Measurements from ENCODE around the gene TXNDC2. TPM values are rescaled to one million over a fixed set of nuclear protein-coding genes. Genes with fewer than 3 reads are reported as not detected.

Gene TXNDC2
- total and polyA plus RNA-seq, 2 of the 4 experiments (the other 2 are of a cell fraction): 0.18 TPM; not detected in 1

GRCh38 chr18:9854801-9855676, 30.7 kb upstream of the TXNDC2 start (continued):
- no peak for TF ChIP-seq CEBPB (IDR thresholded peaks at IDR 0.05; ENCODE audit: low read depth, low read length)
- TF ChIP-seq CHD1 (IDR thresholded peaks at IDR 0.05; ENCODE audit: low read depth, low read length): no peak

GRCh38 chr18:9855681-9856080, 30.1 kb upstream of the TXNDC2 start:
- H2AFZ ChIP-seq (replicated peaks; ENCODE audit: low read length, poor library complexity): no peak overlapping the region
- no peak overlapping the region for H2AK5ac ChIP-seq (ENCODE audit: low read depth, low read length)
- peak overlapping the region; percentile 1; the same call in 1 of the 2 replicates for H3K18ac ChIP-seq (ENCODE audit: low read depth, low read length)
- H2BK120ac ChIP-seq (ENCODE audit: low read depth, low read length): no peak overlapping the region
- no peak overlapping the region for H3K27ac ChIP-seq (ENCODE audit: insufficient read depth, low read length)
- H3K36me3 ChIP-seq (ENCODE audit: control insufficient read depth, insufficient read depth, low read length): no peaks in the 10 kb centered on the region
- no peaks in the 10 kb centered on the region for H3K27me3 ChIP-seq (ENCODE audit: control insufficient read depth, insufficient read depth, low read length)
- no peak overlapping the region for H4K8ac ChIP-seq (ENCODE audit: low read depth in 2 of 2, low read length in 2 of 2)
- H3K9ac ChIP-seq (ENCODE audit: low read depth, low read length): no peak overlapping the region
- H3K4me1 ChIP-seq (ENCODE audit: control insufficient read depth, insufficient read depth, low read length): peaks cover 7% of the 10 kb centered on the region
- H3K9me1 ChIP-seq (ENCODE audit: insufficient read depth, low read length): peaks cover 3% of the 10 kb centered on the region; the same call in 1 of the 2 replicates
- 83% methylated on average over 3 of the region's 9 CpGs; no CpG with 5 or more reads in 1 of the 2 experiments for WGBS, 2 experiments (ENCODE audit: extremely low coverage in 2 of 2, insufficient read length in 1 of 2)
- peaks cover 6 to 9% of the 10 kb centered on the region in 2 experiments; a peak in 3 of 4 replicates for H3K79me1 ChIP-seq (ENCODE audit: low read depth in 1 of 2, low read length in 2 of 2)
- in situ Hi-C loops (cut with MboI; ENCODE audit: low sequenced_read_pairs) (no loop called here), dilution Hi-C loops (cut with HindIII; ENCODE audit: low sequenced_read_pairs, unreplicated experiment) (no loop called here), intact Hi-C loops (cut with micrococcal nuclease) (no loop called here)
- no peak overlapping the region for H3K23ac ChIP-seq (ENCODE audit: low read depth, low read length)
- H3K9me3 ChIP-seq (ENCODE audit: control insufficient read depth, insufficient read depth, low read length): 0 out of 2 replicates have a peak, but pooled peaks cover 2% of the 10 kb centered on the region
- no TSS peak for BruUV-seq (replicated peaks)
- no peak overlapping the region for H2BK15ac ChIP-seq (ENCODE audit: low read depth, low read length)
- H2AK9ac ChIP-seq (replicated peaks; ENCODE audit: low read depth, low read length, poor library complexity): no peak overlapping the region
- H3K4ac ChIP-seq (ENCODE audit: low read depth, low read length): no peak overlapping the region
- H4K20me1 ChIP-seq (ENCODE audit: insufficient read depth, low read length): no peaks in the 10 kb centered on the region; the same call in 1 of the 2 replicates
- no peak overlapping the region for H3K4me2 ChIP-seq (ENCODE audit: low read depth, low read length)
- H4K91ac ChIP-seq (ENCODE audit: insufficient read depth, low read depth, low read length): no peak overlapping the region
- H4K5ac ChIP-seq (ENCODE audit: low read depth, low read length): no peak overlapping the region; the same call in 1 of the 2 replicates
- H3K56ac ChIP-seq (ENCODE audit: extremely low read depth, insufficient read depth, low read length): no peak overlapping the region
- ChIA-PET POLR2A (ENCODE audit: unreplicated experiment) (no interaction called here), CTCF (no interaction called here)
- H3K14ac ChIP-seq (replicated peaks; ENCODE audit: low read depth, low read length): no peak overlapping the region
- peak overlapping the region; percentile 5; the same call in 1 of the 2 replicates for H2BK20ac ChIP-seq (ENCODE audit: low read depth, low read length)
- no peak overlapping the region for H2BK5ac ChIP-seq (ENCODE audit: low read depth, low read length, poor library complexity, severe bottlenecking)
- ATAC-seq (ENCODE audit: low read depth) (no peak), DNase-seq (no peak)
- no peak overlapping the region for H3K4me3 ChIP-seq (ENCODE audit: insufficient read depth, low read depth, low read length)
- TF ChIP-seq RAD21 (IDR thresholded peaks at IDR 0.05; ENCODE audit: low read length) (no peak), USF2 (IDR thresholded peaks at IDR 0.05; ENCODE audit: low read depth, low read length) (no peak), BHLHE40 (IDR thresholded peaks at IDR 0.05; ENCODE audit: low read depth, low read length) (no peak), NFE2L2 (IDR thresholded peaks at IDR 0.05; ENCODE audit: low read depth, low read length) (no peak), RFX5 (IDR thresholded peaks at IDR 0.05; ENCODE audit: low read depth, low read length) (no peak), MAFK (IDR thresholded peaks at IDR 0.05; ENCODE audit: low read depth, low read length) (no peak), CHD1 (IDR thresholded peaks at IDR 0.05; ENCODE audit: low read depth, low read length) (no peak), MAZ (IDR thresholded peaks at IDR 0.05; ENCODE audit: borderline replicate concordance, low read depth, low read length) (no peak), ELK1 (IDR thresholded peaks at IDR 0.05; ENCODE audit: borderline replicate concordance, low read depth, low read length) (no peak), SMC3 (IDR thresholded peaks at IDR 0.05; ENCODE audit: low read depth, low read length) (no peak), RCOR1 (IDR thresholded peaks at IDR 0.05; ENCODE audit: insufficient replicate concordance, low read length) (no peak)
